Activated B cell treated with CpG ODN at 0.5 μM for 24 hours (primary cell): ENCODE measurements around the gene SEMA3C. TPM values are rescaled to one million over a fixed set of nuclear protein-coding genes. Genes with fewer than 3 reads are reported as not detected.

Experiments used
- ATAC-seq: fragments of 200-7000 bp; cut with Tn5 transposase; one replicate; pipeline ENCODE4 v1.10.0; 2021; ENCODE audit warnings: low read depth, mild to moderate bottlenecking, moderate library complexity
- CTCF ChIA-PET: fragments of 350-600 bp; sonication (Branson Sonifier 250); formaldehyde crosslinking; loops from one replicate; lab custom pipeline; 2021; ENCODE audit warnings: antibody characterized with exemption; lab: Charles Lee
- POLR2A ChIA-PET: fragments of 350-600 bp; sonication (Branson Sonifier 250); formaldehyde crosslinking; loops from one replicate; lab custom pipeline; 2021; ENCODE audit warnings: antibody characterized with exemption; lab: Charles Lee
- DNase-seq: peaks from one replicate; pipeline ENCODE4 v3.0.0; 2022
- H3K27ac Mint-ChIP-seq: one replicate; pipeline ENCODE4 v1.8.0; 2020; ENCODE audit warnings: mixed read lengths
- H3K27me3 Mint-ChIP-seq: one replicate; pipeline ENCODE4 v1.8.0; 2021; ENCODE audit warnings: mixed read lengths
- H3K36me3 Mint-ChIP-seq: one replicate; pipeline ENCODE4 v1.8.0; 2021; ENCODE audit warnings: low read depth, mixed read lengths
- H3K4me1 Mint-ChIP-seq: one replicate; pipeline ENCODE4 v1.8.0; 2021; ENCODE audit warnings: mixed read lengths
- H3K4me3 Mint-ChIP-seq: one replicate; pipeline ENCODE4 v1.8.0; 2020; ENCODE audit warnings: mild to moderate bottlenecking, mixed read lengths
- H3K9me3 Mint-ChIP-seq: one replicate; pipeline ENCODE4 v1.8.0; 2020; ENCODE audit warnings: mixed read lengths
- CTCF ChIP-seq: fragments of 200-600 bp; IDR thresholded peaks from one replicate; pipeline ENCODE4 v1.8.0; 2022; ENCODE audit warnings: antibody characterized with exemption, mild to moderate bottlenecking
- intact Hi-C: fragments of 100-400 bp; cut with micrococcal nuclease; formaldehyde crosslinking; loops from one replicate; pipeline ENCODE4 v1.15.1; 2024
- total RNA-seq: library from RNA; stranded (reverse); gene quantifications from 2 replicates; pipeline ENCODE4 v1.2.3, GENCODE V29; 2022

SEMA3C gene
- total RNA-seq, 1 donor from 2014 or later = not detected

GRCh38 chr7:80711531-80711930 lies 207.3 kb downstream of the SEMA3C start:
- Mint-ChIP-seq H3K9me3 (no peaks in the 10 kb centered on the region), H3K4me3 (no peak overlapping the region), H3K27ac (no peak overlapping the region), H3K4me1 (no peaks in the 10 kb centered on the region), H3K36me3 (no peaks in the 10 kb centered on the region), H3K27me3 (no peaks in the 10 kb centered on the region)
- TF ChIP-seq CTCF = no peak
- intact Hi-C loops = no loop called here
- ATAC-seq (no peak), DNase-seq (no peak)
- POLR2A ChIA-PET = no interaction called here
- CTCF ChIA-PET = no interaction called here

- ChIA-PET POLR2A (no interaction called here), CTCF (no interaction called here)
- Mint-ChIP-seq H3K4me1 (no peaks in the 10 kb centered on the region), H3K27ac (no peak overlapping the region), H3K36me3 (no peaks in the 10 kb centered on the region), H3K27me3 (no peaks in the 10 kb centered on the region), H3K9me3 (no peaks in the 10 kb centered on the region), H3K4me3 (no peak overlapping the region)
- DNase-seq (no peak), ATAC-seq (no peak)
- TF ChIP-seq CTCF = no peak
- intact Hi-C loops = no loop called here
Observed at GRCh38 chr7:80708123-80708522, 210.7 kb downstream of the SEMA3C start.

GRCh38 chr7:80707318-80707717 lies 211.5 kb downstream of the SEMA3C start:
- no peak overlapping the region for H3K4me3 Mint-ChIP-seq
- H3K27ac Mint-ChIP-seq = no peak overlapping the region
- H3K9me3 Mint-ChIP-seq = no peaks in the 10 kb centered on the region
- intact Hi-C loops = no loop called here
- ChIA-PET POLR2A (no interaction called here), CTCF (no interaction called here)
- no peaks in the 10 kb centered on the region for H3K36me3 Mint-ChIP-seq
- H3K27me3 Mint-ChIP-seq = no peaks in the 10 kb centered on the region
- no peak for TF ChIP-seq CTCF
- H3K4me1 Mint-ChIP-seq = no peaks in the 10 kb centered on the region
- ATAC-seq = no peak
- DNase-seq = no peak

- Mint-ChIP-seq H3K36me3 (no peaks in the 10 kb centered on the region), H3K4me1 (no peaks in the 10 kb centered on the region), H3K27me3 (no peaks in the 10 kb centered on the region), H3K27ac (no peak overlapping the region), H3K9me3 (no peaks in the 10 kb centered on the region), H3K4me3 (no peak overlapping the region)
- intact Hi-C loops = no loop called here
- TF ChIP-seq CTCF = no peak
- ChIA-PET POLR2A (no interaction called here), CTCF (no interaction called here)
- DNase-seq (no peak), ATAC-seq (no peak)
Observed at GRCh38 chr7:80705130-80705781, 213.6 kb downstream of the SEMA3C start.

GRCh38 chr7:80703272-80703671 lies 215.6 kb downstream of the SEMA3C start:
- CTCF ChIA-PET = no interaction called here
- ATAC-seq (no peak), DNase-seq (no peak)
- H3K4me3 Mint-ChIP-seq = no peak overlapping the region
- H3K27ac Mint-ChIP-seq = no peak overlapping the region
- H3K4me1 Mint-ChIP-seq = no peaks in the 10 kb centered on the region
- TF ChIP-seq CTCF = no peak
- no peaks in the 10 kb centered on the region for H3K27me3 Mint-ChIP-seq
- H3K36me3 Mint-ChIP-seq = no peaks in the 10 kb centered on the region
- intact Hi-C loops = no loop called here
- POLR2A ChIA-PET = no interaction called here
- no peaks in the 10 kb centered on the region for H3K9me3 Mint-ChIP-seq
